ENCODE measurements around the gene ABL1.

DNA sequence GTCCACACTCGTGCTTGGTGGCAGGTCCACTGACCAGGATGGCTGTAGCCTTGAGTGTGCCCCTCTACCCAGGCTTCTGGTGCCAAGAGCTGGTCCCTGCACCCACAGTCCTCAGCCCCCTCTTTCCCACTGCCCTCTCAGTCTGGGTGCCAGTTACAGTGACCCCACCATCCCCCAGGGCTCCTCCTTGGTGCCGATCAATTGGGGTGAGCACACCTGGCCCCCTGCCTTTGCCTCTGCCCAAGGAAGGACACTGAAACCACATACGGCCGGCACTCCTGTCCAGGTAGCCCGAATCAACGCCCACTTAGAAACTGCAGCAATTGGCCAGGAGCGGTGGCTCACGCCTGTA, 80.0 kb downstream of the ABL1 start:
- TF ChIP-seq, protein P1, sequence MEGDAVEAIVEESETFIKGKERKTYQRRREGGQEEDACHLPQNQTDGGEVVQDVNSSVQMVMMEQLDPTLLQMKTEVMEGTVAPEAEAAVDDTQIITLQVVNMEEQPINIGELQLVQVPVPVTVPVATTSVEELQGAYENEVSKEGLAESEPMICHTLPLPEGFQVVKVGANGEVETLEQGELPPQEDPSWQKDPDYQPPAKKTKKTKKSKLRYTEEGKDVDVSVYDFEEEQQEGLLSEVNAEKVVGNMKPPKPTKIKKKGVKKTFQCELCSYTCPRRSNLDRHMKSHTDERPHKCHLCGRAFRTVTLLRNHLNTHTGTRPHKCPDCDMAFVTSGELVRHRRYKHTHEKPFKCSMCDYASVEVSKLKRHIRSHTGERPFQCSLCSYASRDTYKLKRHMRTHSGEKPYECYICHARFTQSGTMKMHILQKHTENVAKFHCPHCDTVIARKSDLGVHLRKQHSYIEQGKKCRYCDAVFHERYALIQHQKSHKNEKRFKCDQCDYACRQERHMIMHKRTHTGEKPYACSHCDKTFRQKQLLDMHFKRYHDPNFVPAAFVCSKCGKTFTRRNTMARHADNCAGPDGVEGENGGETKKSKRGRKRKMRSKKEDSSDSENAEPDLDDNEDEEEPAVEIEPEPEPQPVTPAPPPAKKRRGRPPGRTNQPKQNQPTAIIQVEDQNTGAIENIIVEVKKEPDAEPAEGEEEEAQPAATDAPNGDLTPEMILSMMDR (IDR thresholded peaks at IDR 0.05), result no peak
- no peak for TF ChIP-seq POLR2A (IDR thresholded peaks at IDR 0.05)
